Stimulated activated CD8-positive, alpha-beta memory T cell treated with anti-CD3 and anti-CD28 coated beads, Interleukin-4, amount 100 ng/mL, for 24 hours (primary cell): ENCODE data around the gene HENMT1.
A peak's percentile ranks its signal among the peaks of the same experiment; 100 is the strongest.
"Not testable (repeated sequence)": the region's sequence is repeated elsewhere in the genome, so short reads cannot be mapped to it uniquely, and the experiment has no call there.

Source experiments
- DNase-seq: peaks from one replicate; pipeline ENCODE4 v3.0.0-alpha.2; 2020; ENCODE audit warnings: low read depth

The HENMT1 gene

GRCh38 chr1:108670131-108670773, 9.4 kb upstream of the HENMT1 start:
- DNase-seq: no peak

- DNase-seq: no peak
Observed at GRCh38 chr1:108669679-108670078, 8.8 kb upstream of the HENMT1 start.

- DNase-seq: no peak
Observed at GRCh38 chr1:108668777-108669176, 7.9 kb upstream of the HENMT1 start.

GRCh38 chr1:108667422-108667821, 6.5 kb upstream of the HENMT1 start:
- not testable (repeated sequence) for DNase-seq

GRCh38 chr1:108665771-108666170, 4.9 kb upstream of the HENMT1 start:
- no peak for DNase-seq

- DNase-seq: no peak
Observed at GRCh38 chr1:108665067-108665466, 4.2 kb upstream of the HENMT1 start.

- no peak for DNase-seq
Observed at GRCh38 chr1:108664481-108664880, 3.6 kb upstream of the HENMT1 start.

- no peak for DNase-seq
Observed at GRCh38 chr1:108663074-108663473, 2.2 kb upstream of the HENMT1 start.

GRCh38 chr1:108657356-108658080, 3.4 kb downstream of the HENMT1 start:
- DNase-seq: no peak

- no peak for DNase-seq
Observed at GRCh38 chr1:108653431-108654105, 7.3 kb downstream of the HENMT1 start.

GRCh38 chr1:108646648-108647269, 14.1 kb downstream of the HENMT1 start:
- DNase-seq: peak; percentile 57

- no peak for DNase-seq
Observed at GRCh38 chr1:108646265-108646647, 14.6 kb downstream of the HENMT1 start.

- DNase-seq: no peak
Observed at GRCh38 chr1:108645564-108646184, 15.2 kb downstream of the HENMT1 start.

- DNase-seq: peak; percentile 18
Observed at GRCh38 chr1:108644984-108645383, 15.9 kb downstream of the HENMT1 start.

GRCh38 chr1:108643492-108644335, 17.2 kb downstream of the HENMT1 start:
- peak; percentile 22 for DNase-seq

- DNase-seq: not testable (repeated sequence)
Observed at GRCh38 chr1:108640863-108641262, 20.0 kb downstream of the HENMT1 start.

- peak; percentile 37 for DNase-seq
Observed at GRCh38 chr1:108639899-108640560, 20.9 kb downstream of the HENMT1 start.

GRCh38 chr1:108636876-108637275, 24.0 kb downstream of the HENMT1 start:
- DNase-seq: no peak

- no peak for DNase-seq
Observed at GRCh38 chr1:108634521-108634920, 26.4 kb downstream of the HENMT1 start.

GRCh38 chr1:108628665-108629064, 32.2 kb downstream of the HENMT1 start:
- DNase-seq: no peak

- DNase-seq: no peak
Observed at GRCh38 chr1:108627951-108628350, 32.9 kb downstream of the HENMT1 start.
